H9 (cell line): Measurements from ENCODE around the gene PCSK2. TPM values are rescaled to one million over a fixed set of nuclear protein-coding genes. Genes with fewer than 3 reads are reported as not detected.

Experiments used
- DNase-seq: peaks from one replicate; pipeline ENCODE4 v3.0.0-alpha.2; 2017
- H2AFZ ChIP-seq: one replicate; pipeline ENCODE4 v1.6.1; 2013; ENCODE audit warnings: mild to moderate bottlenecking, low read length, control low read depth, moderate library complexity
- H2AK5ac ChIP-seq: 2 replicates; pipeline ENCODE4 v1.6.1; 2013; ENCODE audit warnings: low read length, control low read depth, mixed read lengths; ENCODE audit not compliant: insufficient read length
- H2BK120ac ChIP-seq: one replicate; pipeline ENCODE4 v1.6.1; 2013; ENCODE audit warnings: low read depth, mild to moderate bottlenecking, low read length, control low read depth, inconsistent platforms; ENCODE audit not compliant: poor library complexity, severe bottlenecking
- H2BK12ac ChIP-seq: 2 replicates; pipeline ENCODE4 v1.6.1; 2013; ENCODE audit warnings: low read length, control low read depth, mixed read lengths, low read depth; ENCODE audit not compliant: insufficient read length
- H2BK15ac ChIP-seq: 2 replicates; pipeline ENCODE4 v1.6.1; 2013; ENCODE audit warnings: low read depth, low read length, control low read depth
- H2BK20ac ChIP-seq: one replicate; pipeline ENCODE4 v1.6.1; 2013; ENCODE audit warnings: low read depth, mild to moderate bottlenecking, low read length, control low read depth, inconsistent platforms; ENCODE audit not compliant: poor library complexity, severe bottlenecking
- H2BK5ac ChIP-seq: 2 replicates; pipeline ENCODE4 v1.6.1; 2013; ENCODE audit warnings: low read length, control low read depth, mixed read lengths; ENCODE audit not compliant: insufficient read length
- H3K14ac ChIP-seq: 2 replicates; pipeline ENCODE4 v1.6.1; 2013; ENCODE audit warnings: low read length, control low read depth; ENCODE audit not compliant: insufficient read depth
- H3K18ac ChIP-seq: 2 replicates; pipeline ENCODE4 v1.6.1; 2013; ENCODE audit warnings: low read depth, mild to moderate bottlenecking, mixed read lengths, low read length, control low read depth; ENCODE audit not compliant: insufficient read length
- H3K23ac ChIP-seq: 2 replicates; pipeline ENCODE4 v1.6.1; 2013; ENCODE audit warnings: low read length, control low read depth, mixed read lengths, low read depth; ENCODE audit not compliant: insufficient read length
- H3K23me2 ChIP-seq: 2 replicates; pipeline ENCODE4 v1.6.1; 2013; ENCODE audit warnings: low read depth, mild to moderate bottlenecking, mixed read lengths, low read length, control low read depth; ENCODE audit not compliant: insufficient read length, poor library complexity, severe bottlenecking
- H3K27ac ChIP-seq: 2 replicates; pipeline ENCODE4 v1.5.1; 2013; ENCODE audit warnings: low read length, control low read depth, mixed read lengths, low read depth; ENCODE audit not compliant: insufficient read length
- H3K27me3 ChIP-seq: 2 replicates; pipeline ENCODE4 v1.6.1; 2013; ENCODE audit warnings: low read length, control low read depth, inconsistent platforms; ENCODE audit not compliant: insufficient read depth
- H3K4ac ChIP-seq: 2 replicates; pipeline ENCODE4 v1.6.1; 2013; ENCODE audit warnings: low read depth, mild to moderate bottlenecking, control low read depth, inconsistent platforms, low read length, moderate library complexity
- H3K4me1 ChIP-seq: 2 replicates; pipeline ENCODE4 v1.6.1; 2013; ENCODE audit warnings: low read length, control low read depth, inconsistent platforms; ENCODE audit not compliant: insufficient read depth
- H3K4me2 ChIP-seq: 2 replicates; pipeline ENCODE4 v1.6.1; 2013; ENCODE audit warnings: low read length, control low read depth, mixed read lengths; ENCODE audit not compliant: insufficient read length, insufficient read depth
- H3K56ac ChIP-seq: 2 replicates; pipeline ENCODE4 v1.6.1; 2013; ENCODE audit warnings: low read depth, mild to moderate bottlenecking, mixed read lengths, low read length, control low read depth; ENCODE audit not compliant: insufficient read length
- H3K79me1 ChIP-seq: 2 replicates; pipeline ENCODE4 v1.6.1; 2013; ENCODE audit warnings: low read depth, mild to moderate bottlenecking, moderate library complexity, low read length, control low read depth, inconsistent platforms; ENCODE audit not compliant: insufficient read depth, poor library complexity, severe bottlenecking
- H3K79me2 ChIP-seq: 2 replicates; pipeline ENCODE4 v1.6.1; 2013; ENCODE audit warnings: low read length, control low read depth, inconsistent platforms; ENCODE audit not compliant: insufficient read depth
- H3K9ac ChIP-seq: 2 replicates; pipeline ENCODE4 v1.6.1; 2013; ENCODE audit warnings: low read length, control low read depth, mixed read lengths; ENCODE audit not compliant: insufficient read length; ENCODE audit errors: extremely low read depth
- H3K9me3 ChIP-seq: one replicate; pipeline ENCODE4 v1.6.1; 2013; ENCODE audit warnings: low read depth, low read length, inconsistent platforms; ENCODE audit not compliant: control insufficient read depth
- H3T11ph ChIP-seq: one replicate; pipeline ENCODE4 v1.6.1; 2013; ENCODE audit warnings: mild to moderate bottlenecking, low read length, control low read depth, inconsistent platforms
- H4K20me1 ChIP-seq: one replicate; pipeline ENCODE4 v1.6.1; 2013; ENCODE audit not compliant: control insufficient read depth, insufficient read length, insufficient read depth
- H4K5ac ChIP-seq: 2 replicates; pipeline ENCODE4 v1.6.1; 2013; ENCODE audit warnings: low read depth, mild to moderate bottlenecking, mixed read lengths, low read length, control low read depth; ENCODE audit not compliant: insufficient read length
- H4K8ac ChIP-seq: replicated peaks from 2 replicates; pipeline ENCODE4 v1.6.1; 2013; ENCODE audit warnings: low read length, control low read depth, mixed read lengths, low read depth; ENCODE audit not compliant: insufficient read length
- H4K91ac ChIP-seq: 2 replicates; pipeline ENCODE4 v1.6.1; 2013; ENCODE audit warnings: low read depth, mild to moderate bottlenecking, moderate library complexity, mixed read lengths, low read length, control low read depth; ENCODE audit not compliant: insufficient read length
- H3K27ac Mint-ChIP-seq, 3 experiments: 2 replicates in 2 of 3; 3 replicates in 1 of 3; pipeline ENCODE4 v1.8.0; 2020 to 2021; ENCODE audit warnings: mixed read lengths in 3 of 3, mild to moderate bottlenecking in 1 of 3, moderate library complexity in 1 of 3
- H3K27me3 Mint-ChIP-seq: 2 replicates; pipeline ENCODE4 v1.8.0; 2021; ENCODE audit warnings: low read depth, mild to moderate bottlenecking, moderate library complexity, mixed read lengths
- H3K36me3 Mint-ChIP-seq, 3 experiments: 2 replicates in 2 of 3; 3 replicates in 1 of 3; pipeline ENCODE4 v1.8.0; 2020 to 2021; ENCODE audit warnings: low read depth in 3 of 3, mixed read lengths in 3 of 3; ENCODE audit not compliant: insufficient read depth in 1 of 3
- H3K4me1 Mint-ChIP-seq, 2 experiments: 2 replicates each; pipeline ENCODE4 v1.8.0; 2020; ENCODE audit warnings: mixed read lengths in 2 of 2
- H3K4me3 Mint-ChIP-seq, 2 experiments: 2 replicates in 1 of 2; 3 replicates in 1 of 2; pipeline ENCODE4 v1.8.0; 2020 to 2021; ENCODE audit warnings: mild to moderate bottlenecking in 2 of 2, mixed read lengths in 2 of 2, moderate library complexity in 1 of 2
- H3K9me3 Mint-ChIP-seq, 2 experiments: 2 replicates in 1 of 2; 3 replicates in 1 of 2; pipeline ENCODE4 v1.8.0; 2020; ENCODE audit warnings: mild to moderate bottlenecking in 2 of 2, mixed read lengths in 2 of 2, moderate library complexity in 1 of 2
- whole genome bisulfite sequencing: extraction: QIAGEN DNeasy Blood & Tissue Kit; methylation state at CpG from one replicate; pipeline ENCODE4 v1.1.7; 2013; ENCODE audit warnings: missing lambda C conversion rate, low lambda C conversion rate, mixed read lengths; ENCODE audit not compliant: insufficient read length; ENCODE audit errors: extremely low coverage; 5-methylcytosine and 5-hydroxymethylcytosine counted together
- total RNA-seq: library from RNA; stranded (reverse); gene quantifications from 2 replicates; pipeline ENCODE4 v1.2.1, GENCODE V29; 2021
- TF ChIP-seq, protein P1 (sequence below): fragments of 200-600 bp; sonication (generic); conservative IDR thresholded peaks from 3 replicates; pipeline ENCODE4 v1.8.0; 2021; ENCODE audit warnings: antibody characterized with exemption, mild to moderate bottlenecking

The PCSK2 gene
- total RNA-seq, 1 experiment from 2014 or later, result 2.8 TPM

DNA sequence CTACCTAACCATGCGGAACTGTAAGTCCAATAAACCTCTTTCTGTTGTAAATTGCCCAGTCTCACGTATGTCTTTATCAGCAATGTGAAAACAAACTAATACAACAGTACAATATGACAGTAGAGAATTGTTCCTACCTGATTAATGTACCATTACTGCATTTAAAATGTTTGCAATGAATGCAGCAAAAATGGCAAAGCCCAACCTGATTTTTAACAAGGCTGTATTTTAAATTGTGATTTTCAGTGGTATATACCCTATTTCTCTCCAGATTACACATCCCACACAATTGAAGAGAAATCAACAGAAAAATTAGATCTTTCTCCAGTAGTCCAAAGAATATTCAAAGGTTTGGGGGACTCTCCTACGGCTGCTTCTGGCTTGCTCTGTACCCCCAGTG lies 3.3 kb upstream of the PCSK2 start:
- Histone ChIP-seq H4K5ac (no peak overlapping the region), H3K79me2 (no peaks in the 10 kb centered on the region), H3K27me3 (peaks cover 18% of the 10 kb centered on the region; the same call in 1 of the 2 replicates), H3K9me3 (no peaks in the 10 kb centered on the region), H3K23ac (no peak overlapping the region), H3K18ac (no peak overlapping the region), H2AK5ac (no peak overlapping the region), H3K23me2 (peaks cover 25% of the 10 kb centered on the region), H3K79me1 (no peaks in the 10 kb centered on the region), H4K20me1 (no peaks in the 10 kb centered on the region), H2BK15ac (no peak overlapping the region), H2BK20ac (no peak overlapping the region), H2BK120ac (no peak overlapping the region), H4K91ac (no peak overlapping the region), H3K27ac (no peak overlapping the region), H3T11ph (no peak overlapping the region), H2BK5ac (no peak overlapping the region), H3K14ac (no peak overlapping the region), H3K9ac (no peak overlapping the region), H3K4ac (no peak overlapping the region), H4K8ac (no peak overlapping the region), H3K4me1 (no peaks in the 10 kb centered on the region), H3K4me2 (no peak overlapping the region), H3K56ac (no peak overlapping the region), H2BK12ac (no peak overlapping the region), H2AFZ (no peak overlapping the region)
- TF ChIP-seq, protein P1, sequence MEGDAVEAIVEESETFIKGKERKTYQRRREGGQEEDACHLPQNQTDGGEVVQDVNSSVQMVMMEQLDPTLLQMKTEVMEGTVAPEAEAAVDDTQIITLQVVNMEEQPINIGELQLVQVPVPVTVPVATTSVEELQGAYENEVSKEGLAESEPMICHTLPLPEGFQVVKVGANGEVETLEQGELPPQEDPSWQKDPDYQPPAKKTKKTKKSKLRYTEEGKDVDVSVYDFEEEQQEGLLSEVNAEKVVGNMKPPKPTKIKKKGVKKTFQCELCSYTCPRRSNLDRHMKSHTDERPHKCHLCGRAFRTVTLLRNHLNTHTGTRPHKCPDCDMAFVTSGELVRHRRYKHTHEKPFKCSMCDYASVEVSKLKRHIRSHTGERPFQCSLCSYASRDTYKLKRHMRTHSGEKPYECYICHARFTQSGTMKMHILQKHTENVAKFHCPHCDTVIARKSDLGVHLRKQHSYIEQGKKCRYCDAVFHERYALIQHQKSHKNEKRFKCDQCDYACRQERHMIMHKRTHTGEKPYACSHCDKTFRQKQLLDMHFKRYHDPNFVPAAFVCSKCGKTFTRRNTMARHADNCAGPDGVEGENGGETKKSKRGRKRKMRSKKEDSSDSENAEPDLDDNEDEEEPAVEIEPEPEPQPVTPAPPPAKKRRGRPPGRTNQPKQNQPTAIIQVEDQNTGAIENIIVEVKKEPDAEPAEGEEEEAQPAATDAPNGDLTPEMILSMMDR, result no peak
- no peaks in the 10 kb centered on the region; a peak in 2 of 5 replicates for H3K9me3 Mint-ChIP-seq
- H3K4me3 Mint-ChIP-seq, result no peak overlapping the region
- no CpG with 5 or more reads among the region's 3 CpGs for WGBS
- H3K4me1 Mint-ChIP-seq, result peaks cover 22 to 23% of the 10 kb centered on the region in 2 experiments
- H3K27me3 Mint-ChIP-seq, result peaks cover 62% of the 10 kb centered on the region
- no peaks in the 10 kb centered on the region for H3K36me3 Mint-ChIP-seq
- H3K27ac Mint-ChIP-seq, result no peak overlapping the region
- no peak for DNase-seq
